Stomach (tissue), 9 donors: ENCODE data around the gene MILR1. TPM values are rescaled to one million over a fixed set of nuclear protein-coding genes. Genes with fewer than 3 reads are reported as not detected.

Source experiments
- DNase-seq, 2 donors: peaks; one replicate each; pipeline versions ENCODE4 v3.0.0 to v3.0.0-alpha.2; 2013 to 2019
- H3K27ac ChIP-seq, 5 donors: fragments of 200-600 bp in 4 of 5; sonication (generic) in 4 of 5; one replicate each; pipeline ENCODE4 v1.5.1; 2013 to 2019; ENCODE audit warnings: mild to moderate bottlenecking in 1 of 5, moderate library complexity in 1 of 5
- H3K27me3 ChIP-seq, 3 donors: fragments of 200-600 bp; sonication (generic); one replicate each; pipeline ENCODE4 v1.5.1; 2017 to 2019; ENCODE audit warnings: mixed run types in 1 of 3
- H3K36me3 ChIP-seq, 4 donors: fragments of 200-600 bp; sonication (generic); 1 replicate in 3 of 4; 2 replicates in 1 of 4; pipeline ENCODE4 v1.5.1; 2016 to 2019
- H3K4me1 ChIP-seq, 4 donors: fragments of 200-600 bp; sonication (generic); one replicate each; pipeline ENCODE4 v1.5.1; 2016 to 2019
- H3K4me3 ChIP-seq, 4 donors: fragments of 200-600 bp; sonication (generic) in 3 of 4; one replicate each; pipeline ENCODE4 v1.5.1; 2016 to 2019; ENCODE audit warnings: mild to moderate bottlenecking in 1 of 4
- H3K9me3 ChIP-seq, 4 donors: fragments of 200-600 bp; sonication (generic); one replicate each; pipeline ENCODE4 v1.5.1; 2016 to 2019
- EP300 ChIP-seq: sonication (generic); formaldehyde crosslinking; IDR thresholded peaks from one replicate; pipeline ENCODE4 v1.6.1; 2017; ENCODE audit warnings: antibody characterized with exemption
- POLR2A ChIP-seq, 4 donors: fragments of 450-650 bp; IDR thresholded peaks; one replicate each; pipeline ENCODE4 v1.6.1; 2016; ENCODE audit warnings: antibody characterized with exemption in 4 of 4, control low read depth in 2 of 4, mild to moderate bottlenecking in 1 of 4, moderate library complexity in 1 of 4
- POLR2AphosphoS5 ChIP-seq, 3 donors: sonication (generic); formaldehyde crosslinking; IDR thresholded peaks; one replicate each; pipeline ENCODE4 v1.6.1; 2016; ENCODE audit warnings: antibody characterized with exemption in 3 of 3
- whole genome bisulfite sequencing, 5 donors: extraction: QIAGEN DNeasy Blood & Tissue Kit in 3 of 5; methylation state at CpG; one replicate each; pipeline versions ENCODE4 v1.1.5 to v1.1.7; 2013 to 2018; 5-methylcytosine and 5-hydroxymethylcytosine counted together
- intact Hi-C: fragments of 100-400 bp; cut with DNase I; formaldehyde crosslinking; loops from one replicate; pipeline ENCODE4 v1.15.1; 2023; ENCODE audit warnings: low total_unique reads
- polyA plus RNA-seq, 3 donors: library from polyadenylated mRNA; stranded (reverse); fragments of 200-250 nt; gene quantifications; one replicate each; pipeline ENCODE4 v1.2.3, GENCODE V29; 2013
- total RNA-seq, 5 donors: library from RNA; depleted of rRNA; stranded (reverse); fragments of >200 nt; gene quantifications; one replicate each; pipeline versions ENCODE4 v1.1.0 to v1.2.3, GENCODE V29; 2014 to 2016
- TF ChIP-seq, protein P1 (sequence below), 7 experiments: fragments of 450-650 bp in 4 of 7; fragments of 200-600 bp in 3 of 7; sonication (generic) in 3 of 7; IDR thresholded peaks; one replicate each; pipeline ENCODE4 v1.5.1; 2016 to 2019; ENCODE audit warnings: antibody characterized with exemption in 7 of 7, control low read depth in 2 of 7, mild to moderate bottlenecking in 1 of 7
- donor health status: healthy with polysubstance abuse.
- donor health status: Bipolar disorder and iron deficiency.
- donor health status: healthy.

The MILR1 gene
- total and polyA plus RNA-seq, 8 donors: 1.4 to 4.2 (median 2.7) TPM; not detected in 3

DNA sequence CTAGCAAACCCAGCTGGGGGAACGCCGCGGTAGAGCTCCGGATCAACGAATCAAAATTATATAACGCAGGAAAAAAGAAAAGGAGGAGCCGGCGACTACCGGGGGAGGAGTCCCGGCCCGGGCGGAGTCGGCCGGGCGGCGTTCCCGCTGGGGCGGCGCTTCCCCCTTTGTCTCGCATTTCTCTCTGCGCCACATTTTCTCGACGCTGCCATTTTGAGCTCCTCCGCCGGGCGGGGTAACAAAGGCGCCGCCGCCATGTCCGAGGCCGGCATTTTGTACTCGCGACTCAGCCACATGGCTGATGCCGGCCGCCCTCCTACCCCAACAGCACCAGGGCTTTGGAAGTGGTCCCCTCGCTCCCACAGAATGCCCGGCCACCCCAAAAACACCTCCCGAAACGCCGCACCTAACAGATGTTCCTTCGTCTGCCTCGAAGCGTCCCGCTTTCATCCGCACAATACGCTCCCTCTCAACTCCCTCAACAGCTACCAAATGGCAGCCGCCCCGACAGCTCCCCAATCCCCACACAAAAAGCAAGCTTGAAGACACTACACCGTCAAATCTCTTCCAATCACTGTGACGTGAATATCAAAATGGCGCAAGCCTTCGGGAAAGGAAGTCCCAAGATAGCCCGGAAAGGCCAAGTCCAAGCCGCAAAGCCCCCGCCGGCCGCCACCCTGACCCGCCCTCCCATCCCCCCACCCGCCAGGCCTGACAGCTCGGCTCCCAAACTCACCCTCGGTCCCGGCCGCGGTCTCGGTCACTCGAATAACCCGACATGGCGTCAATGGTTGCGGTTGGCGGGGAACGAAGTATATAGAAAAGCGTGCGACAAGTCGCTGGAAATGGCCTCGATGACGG, 56.7 kb downstream of the MILR1 start:
- no peak for TF ChIP-seq EP300
- TF ChIP-seq POLR2A (IDR thresholded peaks at IDR 0.05): peak in 1 of 4 donors; percentile 40
- peak; percentile 74 to 90 (median 83) for TF ChIP-seq POLR2AphosphoS5 (IDR thresholded peaks at IDR 0.05)
- TF ChIP-seq, protein P1, sequence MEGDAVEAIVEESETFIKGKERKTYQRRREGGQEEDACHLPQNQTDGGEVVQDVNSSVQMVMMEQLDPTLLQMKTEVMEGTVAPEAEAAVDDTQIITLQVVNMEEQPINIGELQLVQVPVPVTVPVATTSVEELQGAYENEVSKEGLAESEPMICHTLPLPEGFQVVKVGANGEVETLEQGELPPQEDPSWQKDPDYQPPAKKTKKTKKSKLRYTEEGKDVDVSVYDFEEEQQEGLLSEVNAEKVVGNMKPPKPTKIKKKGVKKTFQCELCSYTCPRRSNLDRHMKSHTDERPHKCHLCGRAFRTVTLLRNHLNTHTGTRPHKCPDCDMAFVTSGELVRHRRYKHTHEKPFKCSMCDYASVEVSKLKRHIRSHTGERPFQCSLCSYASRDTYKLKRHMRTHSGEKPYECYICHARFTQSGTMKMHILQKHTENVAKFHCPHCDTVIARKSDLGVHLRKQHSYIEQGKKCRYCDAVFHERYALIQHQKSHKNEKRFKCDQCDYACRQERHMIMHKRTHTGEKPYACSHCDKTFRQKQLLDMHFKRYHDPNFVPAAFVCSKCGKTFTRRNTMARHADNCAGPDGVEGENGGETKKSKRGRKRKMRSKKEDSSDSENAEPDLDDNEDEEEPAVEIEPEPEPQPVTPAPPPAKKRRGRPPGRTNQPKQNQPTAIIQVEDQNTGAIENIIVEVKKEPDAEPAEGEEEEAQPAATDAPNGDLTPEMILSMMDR (IDR thresholded peaks at IDR 0.05): no peak
- Histone ChIP-seq H3K27me3 (no peaks in the 10 kb centered on the region), H3K27ac (peak overlapping the region; percentile 97 to 100 (median 100)), H3K36me3 (peaks cover 49 to 60% (median 58%) of the 10 kb centered on the region in 4 donors), H3K4me3 (peak overlapping the region; percentile 62 to 89 (median 86)), H3K9me3 (no peaks in the 10 kb centered on the region), H3K4me1 (peaks cover 48 to 71% (median 56%) of the 10 kb centered on the region in 4 donors)
- intact Hi-C loops: no loop called here
- DNase-seq: peak; percentile 94 to 98
- WGBS, 5 donors: 0% methylated on average over 55 to 76 of the region's 76 CpGs

DNA sequence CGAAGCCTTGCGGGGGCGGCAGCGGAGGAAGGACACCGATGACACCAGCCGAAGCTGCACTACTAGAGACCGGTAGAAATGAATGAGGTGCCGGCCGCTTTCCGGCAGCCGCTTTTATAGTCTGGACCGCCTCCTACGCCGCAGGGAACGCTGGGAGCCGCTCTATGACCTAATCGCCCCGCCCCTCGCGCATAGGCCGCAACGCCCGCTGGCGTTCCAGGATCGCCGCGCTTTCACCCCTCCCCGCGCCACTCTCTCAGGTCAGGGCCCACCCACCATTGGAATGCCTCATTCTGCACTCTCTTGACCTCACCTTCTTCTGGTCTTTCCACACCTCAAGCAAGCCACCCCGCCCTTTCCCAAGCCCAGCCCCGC, 57.3 kb downstream of the MILR1 start, which contains the start of gene DDX5:
Gene DDX5 (minus strand): TSS at position 89 of the 375 bp plus-strand sequence. CDS start 170 bp downstream, outside the sequence.
- TF ChIP-seq POLR2A (IDR thresholded peaks at IDR 0.05) (peak in 2 of 4 donors; percentile 88 to 97), POLR2AphosphoS5 (IDR thresholded peaks at IDR 0.05) (peak; percentile 96 to 100 (median 99)), EP300 (no peak)
- TF ChIP-seq, protein P1 (IDR thresholded peaks at IDR 0.05): no peak
- peak within 1 kb of the TSS; percentile 97 to 100 (median 100) for H3K27ac ChIP-seq
- H3K4me1 ChIP-seq: peaks cover 48 to 67% (median 53%) of the 10 kb centered on the region in 4 donors
- H3K4me3 ChIP-seq: peak within 1 kb of the TSS; percentile 62 to 89 (median 86)
- intact Hi-C loops: no loop called here
- H3K9me3 ChIP-seq: no peaks in the 10 kb centered on the region
- WGBS, 5 donors: 0 to 1% (median 0%) methylated on average over 25 to 31 of the region's 31 CpGs
- H3K36me3 ChIP-seq: peaks cover 45 to 60% (median 58%) of the 10 kb centered on the region in 4 donors
- peak; percentile 98 to 99 for DNase-seq
- H3K27me3 ChIP-seq: no peaks in the 10 kb centered on the region

DNA sequence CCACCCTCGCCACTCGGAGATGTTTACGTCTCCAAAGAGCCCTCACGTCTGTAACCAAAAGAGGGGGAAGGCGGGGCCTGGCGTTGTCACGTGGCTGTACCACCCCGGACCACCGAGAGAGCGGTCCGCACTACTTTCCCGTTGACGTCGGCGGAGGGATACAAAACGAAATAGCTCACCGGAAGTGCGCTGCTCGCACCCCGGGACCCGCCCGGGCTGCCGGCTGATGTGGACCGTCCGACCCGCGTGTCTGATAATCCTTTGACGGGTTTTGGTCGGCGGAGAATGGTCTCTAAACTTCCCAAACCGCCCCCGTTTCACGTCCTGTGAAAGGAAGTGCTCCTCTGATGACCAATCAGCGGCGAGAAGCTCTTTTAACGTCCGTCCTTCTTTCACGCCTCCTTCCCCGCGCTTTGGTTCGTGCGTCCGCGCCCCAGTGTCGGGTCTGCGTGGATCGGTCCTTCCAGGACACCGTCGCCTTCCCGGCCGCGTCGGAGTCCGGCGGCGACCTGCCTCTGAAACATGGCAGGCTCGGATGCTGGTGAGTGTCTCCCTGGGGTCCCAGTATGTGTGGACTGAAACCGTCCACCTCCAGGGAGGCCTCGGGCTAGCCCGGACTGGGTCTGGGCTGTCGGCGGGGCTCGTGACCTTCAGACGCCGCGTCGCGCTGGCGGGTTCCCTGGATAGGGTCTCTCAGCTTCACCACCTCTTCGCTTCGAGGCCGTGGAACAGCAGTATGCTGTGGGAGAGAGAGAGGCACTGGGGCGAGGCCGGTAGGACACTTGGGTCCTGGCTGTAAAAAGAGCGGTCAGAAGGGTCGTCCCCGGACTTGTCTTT, 57.9 kb downstream of the MILR1 start, which contains the start of gene CEP95:
Gene CEP95 (plus strand): TSS at position 402 of the 837 bp plus-strand sequence. CDS start 121 bp downstream, at position 523.
- intact Hi-C loops: no loop called here
- no peaks in the 10 kb centered on the region for H3K9me3 ChIP-seq
- peak; percentile 20 for TF ChIP-seq EP300
- TF ChIP-seq POLR2A (IDR thresholded peaks at IDR 0.05): peak in 2 of 4 donors; percentile 48 to 87
- peak; percentile 82 to 97 (median 96) for TF ChIP-seq POLR2AphosphoS5 (IDR thresholded peaks at IDR 0.05)
- TF ChIP-seq, protein P1 (IDR thresholded peaks at IDR 0.05): no peak
- peak; percentile 93 to 99 for DNase-seq
- H3K27me3 ChIP-seq: no peaks in the 10 kb centered on the region
- WGBS, 5 donors: 0 to 1% (median 0%) methylated on average over 66 to 77 of the region's 77 CpGs
- peaks cover 40 to 60% (median 58%) of the 10 kb centered on the region in 4 donors for H3K36me3 ChIP-seq
- peak within 1 kb of the TSS; percentile 97 to 100 (median 100) for H3K27ac ChIP-seq
- peaks cover 45 to 61% (median 48%) of the 10 kb centered on the region in 4 donors for H3K4me1 ChIP-seq
- peak within 1 kb of the TSS; percentile 62 to 89 (median 86) for H3K4me3 ChIP-seq

DNA sequence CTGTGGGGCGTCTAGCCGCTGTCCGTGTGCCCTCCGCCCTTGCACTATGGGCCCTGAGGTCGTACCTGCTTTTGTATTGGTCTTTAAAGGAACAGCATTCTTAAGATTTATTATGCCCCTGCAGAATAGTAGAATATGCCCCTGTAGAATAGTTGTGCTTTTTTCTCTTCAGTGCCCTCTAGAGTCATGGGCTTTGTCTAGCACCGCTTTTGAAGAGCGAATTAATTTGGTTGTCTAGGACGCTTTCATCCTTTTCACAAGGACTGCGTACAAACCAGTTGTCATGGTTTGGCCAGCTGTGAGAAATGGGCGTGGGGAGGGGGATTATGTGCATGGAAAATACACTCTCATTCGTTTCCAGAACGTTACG, 58.5 kb downstream of the MILR1 start:
- Histone ChIP-seq H3K9me3 (no peaks in the 10 kb centered on the region), H3K27me3 (no peaks in the 10 kb centered on the region), H3K36me3 (peaks cover 39 to 60% (median 57%) of the 10 kb centered on the region in 4 donors), H3K4me3 (peak overlapping the region; percentile 62 to 89 (median 86)), H3K27ac (peak overlapping the region; percentile 97 to 100 (median 100)), H3K4me1 (peaks cover 39 to 55% (median 42%) of the 10 kb centered on the region in 4 donors)
- WGBS, 5 donors: 0% methylated on average over 12 to 13 of the region's 13 CpGs
- TF ChIP-seq EP300: no peak
- TF ChIP-seq, protein P1 (IDR thresholded peaks at IDR 0.05): peak in 5 of 7 experiments; percentile 8 to 44 (median 11)
- intact Hi-C loops: no loop called here
- peak in 1 of 2 donors; percentile 91 for DNase-seq
